C4-2B (cell line): ENCODE results near the gene OR4C6.

ENCODE experiments used
- CTCF ChIP-seq: fragments of 450-650 bp; conservative IDR thresholded peaks from 2 replicates; pipeline ENCODE4 v1.5.1; 2017; ENCODE audit warnings: mild to moderate bottlenecking
- ZFX ChIP-seq: fragments of 450-650 bp; IDR thresholded peaks from 2 replicates; pipeline ENCODE4 v1.6.1; 2017

GRCh38 chr11:55701429-55701828 is 39.4 kb downstream of the OR4C6 start:
- TF ChIP-seq CTCF = no peak
- TF ChIP-seq ZFX = no peak
